ENCODE data around the gene RFC4. TPM values are rescaled to one million over a fixed set of nuclear protein-coding genes. Genes with fewer than 3 reads are reported as not detected.

The RFC4 gene
- total RNA-seq, 4 donors from 2014 or later = 8.1 to 12.2 (median 10.5) TPM

DNA sequence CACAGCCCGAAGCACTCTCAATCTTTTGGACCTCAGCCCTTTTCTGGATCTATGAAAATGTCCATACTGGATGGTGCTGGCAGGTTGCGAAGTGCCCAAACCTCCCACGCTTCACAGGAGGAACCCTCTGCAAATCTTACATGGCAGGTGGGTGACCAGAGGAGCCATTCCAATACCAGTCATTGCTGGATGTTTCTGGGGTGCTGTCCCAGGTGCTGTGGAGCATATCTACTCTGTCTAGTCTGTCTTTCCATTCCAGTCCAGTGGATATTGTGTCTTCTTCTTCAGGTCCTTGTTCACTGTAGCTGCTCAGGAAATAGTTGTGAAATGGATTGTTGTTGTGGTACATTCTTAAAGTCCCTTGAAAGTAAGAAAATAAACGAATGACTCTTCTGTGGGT lies 25.5 kb upstream of the RFC4 start:
- H3K4me1 ChIP-seq = peaks cover 0 to 13% (median 5%) of the 10 kb centered on the region in 3 donors
- H3K36me3 ChIP-seq = no peaks in the 10 kb centered on the region
- no peak for ATAC-seq
- no peak overlapping the region for H3K27ac ChIP-seq
- TF ChIP-seq EP300 (IDR thresholded peaks at IDR 0.05) (no peak), POLR2A (IDR thresholded peaks at IDR 0.05) (no peak), POLR2AphosphoS5 (IDR thresholded peaks at IDR 0.05) (no peak)
- TF ChIP-seq, protein P1, sequence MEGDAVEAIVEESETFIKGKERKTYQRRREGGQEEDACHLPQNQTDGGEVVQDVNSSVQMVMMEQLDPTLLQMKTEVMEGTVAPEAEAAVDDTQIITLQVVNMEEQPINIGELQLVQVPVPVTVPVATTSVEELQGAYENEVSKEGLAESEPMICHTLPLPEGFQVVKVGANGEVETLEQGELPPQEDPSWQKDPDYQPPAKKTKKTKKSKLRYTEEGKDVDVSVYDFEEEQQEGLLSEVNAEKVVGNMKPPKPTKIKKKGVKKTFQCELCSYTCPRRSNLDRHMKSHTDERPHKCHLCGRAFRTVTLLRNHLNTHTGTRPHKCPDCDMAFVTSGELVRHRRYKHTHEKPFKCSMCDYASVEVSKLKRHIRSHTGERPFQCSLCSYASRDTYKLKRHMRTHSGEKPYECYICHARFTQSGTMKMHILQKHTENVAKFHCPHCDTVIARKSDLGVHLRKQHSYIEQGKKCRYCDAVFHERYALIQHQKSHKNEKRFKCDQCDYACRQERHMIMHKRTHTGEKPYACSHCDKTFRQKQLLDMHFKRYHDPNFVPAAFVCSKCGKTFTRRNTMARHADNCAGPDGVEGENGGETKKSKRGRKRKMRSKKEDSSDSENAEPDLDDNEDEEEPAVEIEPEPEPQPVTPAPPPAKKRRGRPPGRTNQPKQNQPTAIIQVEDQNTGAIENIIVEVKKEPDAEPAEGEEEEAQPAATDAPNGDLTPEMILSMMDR (IDR thresholded peaks at IDR 0.05) = no peak
- H3K9me3 ChIP-seq = no peaks in the 10 kb centered on the region
- 59 to 71% methylated on average over 3 to 4 of the region's 4 CpGs for WGBS, 2 donors (ENCODE audit: low coverage in 1 of 2)
- no peak overlapping the region for H3K4me3 ChIP-seq
- peaks cover 49% of the 10 kb centered on the region for H3K27me3 ChIP-seq

DNA sequence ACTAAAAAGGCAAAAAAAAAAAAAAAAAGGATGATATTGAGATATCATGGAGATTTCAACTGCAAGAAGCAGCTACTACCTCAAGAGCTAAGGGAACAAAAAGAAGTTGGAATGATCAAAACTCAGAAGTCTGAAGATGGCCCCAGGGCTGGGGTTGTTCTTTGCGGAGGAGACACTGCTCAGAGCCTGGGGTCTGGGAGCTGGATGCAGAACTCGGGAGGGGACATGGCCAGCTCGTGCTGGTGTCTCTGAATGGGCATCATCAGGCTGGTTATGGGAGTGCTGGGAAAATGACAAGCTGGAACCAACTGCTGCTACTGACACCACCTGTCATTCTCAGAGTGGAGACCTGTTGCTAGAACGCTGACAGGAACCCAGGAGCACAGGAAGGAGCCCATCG lies 22.1 kb upstream of the RFC4 start:
- peaks cover 70% of the 10 kb centered on the region for H3K27me3 ChIP-seq
- peaks cover 0 to 32% (median 11%) of the 10 kb centered on the region in 3 donors for H3K4me1 ChIP-seq
- WGBS, 2 donors (ENCODE audit: low coverage in 1 of 2) = 24% methylated on average over 5 of the region's 5 CpGs; no CpG with 5 or more reads in 1 of the 2 donors
- no peaks in the 10 kb centered on the region for H3K9me3 ChIP-seq
- no peak for ATAC-seq
- H3K27ac ChIP-seq = no peak overlapping the region
- no peak overlapping the region for H3K4me3 ChIP-seq
- H3K36me3 ChIP-seq = no peaks in the 10 kb centered on the region
- TF ChIP-seq EP300 (IDR thresholded peaks at IDR 0.05) (no peak), POLR2AphosphoS5 (IDR thresholded peaks at IDR 0.05) (no peak), POLR2A (IDR thresholded peaks at IDR 0.05) (no peak)
- TF ChIP-seq, protein P1 (IDR thresholded peaks at IDR 0.05) = no peak

DNA sequence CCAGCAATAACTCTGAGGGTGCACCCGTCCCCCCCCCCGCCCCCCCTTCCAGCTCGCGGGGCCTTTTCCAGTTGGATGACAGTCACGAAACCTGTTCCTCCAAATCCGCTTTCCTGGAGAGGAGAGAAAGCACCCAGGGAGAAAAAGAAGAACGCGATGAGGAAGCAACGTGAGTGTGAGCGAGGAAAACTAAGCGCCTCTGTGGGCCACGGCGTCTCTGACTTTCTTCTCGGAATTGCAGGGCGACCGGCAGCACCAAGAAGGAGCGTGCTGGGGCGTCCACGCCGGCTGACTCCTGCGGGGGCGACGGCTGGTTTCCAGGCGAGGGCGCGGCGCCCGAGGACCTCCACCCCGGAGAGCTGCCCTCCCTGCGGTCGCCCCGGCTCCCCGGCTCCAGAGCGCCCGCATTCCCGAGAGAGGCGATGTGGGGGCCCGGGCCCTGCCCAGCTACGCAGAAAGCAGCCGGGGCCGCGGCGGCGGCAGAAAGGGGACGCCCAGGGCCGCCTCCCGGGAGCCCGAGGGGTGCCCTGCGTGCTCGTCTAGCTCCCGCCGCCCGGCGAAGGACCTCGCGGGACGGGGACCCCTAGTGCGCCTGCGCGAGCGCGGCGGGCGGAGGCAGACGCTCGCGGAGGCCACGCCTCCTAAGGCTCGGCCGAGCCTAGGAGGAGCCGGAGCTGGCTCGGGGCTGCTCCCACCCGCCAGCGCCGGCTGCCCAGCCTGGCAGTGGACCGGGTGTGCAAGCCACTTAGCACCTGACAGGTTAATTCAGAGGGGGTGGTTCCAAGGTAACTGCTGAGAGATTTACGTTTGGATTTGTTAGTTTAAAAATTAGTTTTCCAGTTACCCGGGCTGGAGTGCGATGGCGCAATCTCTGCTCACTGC lies 20.9 kb upstream of the RFC4 start:
- no peaks in the 10 kb centered on the region for H3K36me3 ChIP-seq
- 0 to 13% methylated on average over 1 to 13 of the region's 80 CpGs for WGBS, 2 donors (ENCODE audit: low coverage in 1 of 2)

DNA sequence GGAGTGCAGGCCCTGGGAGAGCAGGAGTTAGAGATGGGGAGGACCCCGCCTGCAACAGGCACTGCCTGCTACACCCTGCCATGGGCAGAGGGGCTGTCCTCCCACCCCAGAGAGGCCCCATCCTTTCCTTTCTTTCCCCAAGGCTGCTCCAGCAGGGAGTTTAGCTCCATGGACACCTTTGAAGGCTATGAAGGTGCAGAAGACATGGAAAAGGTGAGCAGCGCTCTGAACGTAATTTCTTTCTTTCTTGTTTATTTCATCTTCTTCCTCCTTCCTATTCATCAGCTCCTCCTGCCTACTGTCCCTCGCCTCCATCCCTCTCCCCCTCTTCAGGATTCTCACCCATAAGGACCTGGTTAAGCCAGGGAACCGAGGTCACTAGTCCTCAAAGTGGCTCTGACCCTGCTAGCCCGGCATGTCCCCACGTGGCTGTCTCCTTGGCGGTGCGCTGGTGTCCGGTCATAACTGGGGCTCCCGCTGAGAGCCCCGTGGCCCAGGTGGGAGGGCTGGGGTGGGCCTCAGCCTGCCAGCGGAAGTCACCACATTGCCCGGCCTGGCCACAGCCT lies 20.2 kb upstream of the RFC4 start:
- Histone ChIP-seq H3K36me3 (no peaks in the 10 kb centered on the region), H3K27me3 (peaks cover 60% of the 10 kb centered on the region), H3K27ac (peak overlapping the region in 1 of 4 donors; percentile 84), H3K4me3 (peak overlapping the region; percentile 40 to 77), H3K9me3 (no peaks in the 10 kb centered on the region), H3K4me1 (peaks cover 0 to 32% (median 11%) of the 10 kb centered on the region in 3 donors)
- no peak for ATAC-seq
- 33% methylated on average over 6 of the region's 14 CpGs; no CpG with 5 or more reads in 1 of the 2 donors for whole genome bisulfite sequencing, 2 donors (ENCODE audit: low coverage in 1 of 2)
- no peak for TF ChIP-seq POLR2A (IDR thresholded peaks at IDR 0.05)
- no peak for TF ChIP-seq POLR2AphosphoS5 (IDR thresholded peaks at IDR 0.05)
- no peak for TF ChIP-seq EP300 (IDR thresholded peaks at IDR 0.05)
- TF ChIP-seq, protein P1 (IDR thresholded peaks at IDR 0.05) = no peak

More for the DNA sequence above, 20.9 kb upstream of the RFC4 start:
- no peak for TF ChIP-seq POLR2AphosphoS5 (IDR thresholded peaks at IDR 0.05)
- no peak for TF ChIP-seq EP300 (IDR thresholded peaks at IDR 0.05)
- TF ChIP-seq, protein P1 (IDR thresholded peaks at IDR 0.05) = peak in 2 of 4 experiments; percentile 18 to 19
- TF ChIP-seq POLR2A (IDR thresholded peaks at IDR 0.05) = peak; percentile 54 to 56
- Histone ChIP-seq H3K9me3 (no peaks in the 10 kb centered on the region), H3K27ac (peak overlapping the region in 3 of 4 donors; percentile 68 to 84 (median 75)), H3K27me3 (peaks cover 67% of the 10 kb centered on the region), H3K4me1 (peaks cover 0 to 32% (median 11%) of the 10 kb centered on the region in 3 donors), H3K4me3 (peak overlapping the region; percentile 40 to 77)
- ATAC-seq = peak; percentile 94

Data from gastroesophageal sphincter (tissue), 4 donors.